GM23338 (cell line): Measurements from ENCODE around the gene JPH4. TPM values are rescaled to one million over a fixed set of nuclear protein-coding genes. Genes with fewer than 3 reads are reported as not detected.

Experiments used
- CREB1 ChIP-seq: fragments of 250-450 bp; sonication (Bioruptor Pico); IDR thresholded peaks from 2 replicates; pipeline ENCODE4 v1.5.0; 2020; ENCODE audit warnings: low read depth, mild to moderate bottlenecking, moderate library complexity
- EZH2phosphoT487 ChIP-seq: fragments of 200-600 bp; sonication (generic); IDR thresholded peaks from one replicate; pipeline ENCODE4 v1.8.1; 2018; ENCODE audit warnings: antibody characterized with exemption; ENCODE audit not compliant: unreplicated experiment
- JUNB ChIP-seq: IDR thresholded peaks from one replicate; pipeline ENCODE4 v1.6.1; 2016; ENCODE audit warnings: antibody characterized with exemption; ENCODE audit not compliant: unreplicated experiment
- ZNF114 ChIP-seq: fragments of 250-450 bp; sonication (Bioruptor Pico); IDR thresholded peaks from 2 replicates; pipeline ENCODE4 v1.5.0; 2020; ENCODE audit warnings: mild to moderate bottlenecking, moderate library complexity
- ZNF331 ChIP-seq: fragments of 250-450 bp; sonication (Bioruptor Pico); IDR thresholded peaks from 2 replicates; pipeline ENCODE4 v1.5.0; 2020; ENCODE audit warnings: low read depth, mild to moderate bottlenecking, moderate library complexity
- polyA plus RNA-seq: library from polyadenylated mRNA; unstranded; fragments of >200 nt; fragmentation: Nextera tagmentation; extraction: Ambion mirVana; gene quantifications from 2 replicates; pipeline ENCODE4 v1.2.1, GENCODE V29; 2016
- total RNA-seq: library from RNA; depleted of rRNA; stranded (reverse); fragments of >200 nt; shearing (Covaris generic); gene quantifications from 2 replicates; pipeline ENCODE4 v1.2.3, GENCODE V29; 2014
- TF ChIP-seq, protein P1 (sequence below): fragments of 250-450 bp; sonication (Bioruptor Pico); IDR thresholded peaks from 2 replicates; pipeline ENCODE4 v1.5.0; 2020; ENCODE audit warnings: mild to moderate bottlenecking, moderate library complexity
- TF ChIP-seq, protein P2 (sequence below): IDR thresholded peaks from one replicate; pipeline ENCODE4 v1.6.1; 2018; ENCODE audit warnings: antibody characterized with exemption; ENCODE audit not compliant: unreplicated experiment
- TF ChIP-seq, protein P3 (sequence below): IDR thresholded peaks from 2 replicates; pipeline ENCODE4 v1.6.1; 2016; ENCODE audit warnings: antibody characterized with exemption

JPH4 gene
- total and polyA plus RNA-seq, 2 experiments from 2014 or later, result 11.0 to 29.9 TPM

DNA sequence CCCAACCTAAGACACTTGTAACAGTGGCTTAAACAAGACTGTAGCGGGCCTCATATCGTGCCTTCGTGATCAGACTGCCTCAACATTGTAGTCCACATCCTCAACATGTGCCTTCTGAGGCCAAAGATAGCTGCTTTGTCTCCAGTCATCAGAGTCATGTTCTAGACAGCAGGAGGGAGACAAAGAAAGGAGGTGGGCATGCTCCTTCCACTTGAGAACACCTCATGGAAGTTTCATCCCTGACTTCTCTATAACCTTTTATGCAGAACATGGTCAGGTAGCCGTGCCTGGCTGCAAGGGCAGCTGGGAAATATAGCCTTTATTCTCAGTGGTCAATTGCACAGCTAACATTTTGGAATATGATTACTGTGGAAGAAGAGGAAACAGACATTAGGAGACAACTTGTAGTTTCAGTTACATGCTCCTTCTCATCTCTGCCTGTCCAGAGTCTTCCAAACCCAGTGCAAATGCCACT, 32.3 kb upstream of the JPH4 start (continued):
- TF ChIP-seq, protein P1, sequence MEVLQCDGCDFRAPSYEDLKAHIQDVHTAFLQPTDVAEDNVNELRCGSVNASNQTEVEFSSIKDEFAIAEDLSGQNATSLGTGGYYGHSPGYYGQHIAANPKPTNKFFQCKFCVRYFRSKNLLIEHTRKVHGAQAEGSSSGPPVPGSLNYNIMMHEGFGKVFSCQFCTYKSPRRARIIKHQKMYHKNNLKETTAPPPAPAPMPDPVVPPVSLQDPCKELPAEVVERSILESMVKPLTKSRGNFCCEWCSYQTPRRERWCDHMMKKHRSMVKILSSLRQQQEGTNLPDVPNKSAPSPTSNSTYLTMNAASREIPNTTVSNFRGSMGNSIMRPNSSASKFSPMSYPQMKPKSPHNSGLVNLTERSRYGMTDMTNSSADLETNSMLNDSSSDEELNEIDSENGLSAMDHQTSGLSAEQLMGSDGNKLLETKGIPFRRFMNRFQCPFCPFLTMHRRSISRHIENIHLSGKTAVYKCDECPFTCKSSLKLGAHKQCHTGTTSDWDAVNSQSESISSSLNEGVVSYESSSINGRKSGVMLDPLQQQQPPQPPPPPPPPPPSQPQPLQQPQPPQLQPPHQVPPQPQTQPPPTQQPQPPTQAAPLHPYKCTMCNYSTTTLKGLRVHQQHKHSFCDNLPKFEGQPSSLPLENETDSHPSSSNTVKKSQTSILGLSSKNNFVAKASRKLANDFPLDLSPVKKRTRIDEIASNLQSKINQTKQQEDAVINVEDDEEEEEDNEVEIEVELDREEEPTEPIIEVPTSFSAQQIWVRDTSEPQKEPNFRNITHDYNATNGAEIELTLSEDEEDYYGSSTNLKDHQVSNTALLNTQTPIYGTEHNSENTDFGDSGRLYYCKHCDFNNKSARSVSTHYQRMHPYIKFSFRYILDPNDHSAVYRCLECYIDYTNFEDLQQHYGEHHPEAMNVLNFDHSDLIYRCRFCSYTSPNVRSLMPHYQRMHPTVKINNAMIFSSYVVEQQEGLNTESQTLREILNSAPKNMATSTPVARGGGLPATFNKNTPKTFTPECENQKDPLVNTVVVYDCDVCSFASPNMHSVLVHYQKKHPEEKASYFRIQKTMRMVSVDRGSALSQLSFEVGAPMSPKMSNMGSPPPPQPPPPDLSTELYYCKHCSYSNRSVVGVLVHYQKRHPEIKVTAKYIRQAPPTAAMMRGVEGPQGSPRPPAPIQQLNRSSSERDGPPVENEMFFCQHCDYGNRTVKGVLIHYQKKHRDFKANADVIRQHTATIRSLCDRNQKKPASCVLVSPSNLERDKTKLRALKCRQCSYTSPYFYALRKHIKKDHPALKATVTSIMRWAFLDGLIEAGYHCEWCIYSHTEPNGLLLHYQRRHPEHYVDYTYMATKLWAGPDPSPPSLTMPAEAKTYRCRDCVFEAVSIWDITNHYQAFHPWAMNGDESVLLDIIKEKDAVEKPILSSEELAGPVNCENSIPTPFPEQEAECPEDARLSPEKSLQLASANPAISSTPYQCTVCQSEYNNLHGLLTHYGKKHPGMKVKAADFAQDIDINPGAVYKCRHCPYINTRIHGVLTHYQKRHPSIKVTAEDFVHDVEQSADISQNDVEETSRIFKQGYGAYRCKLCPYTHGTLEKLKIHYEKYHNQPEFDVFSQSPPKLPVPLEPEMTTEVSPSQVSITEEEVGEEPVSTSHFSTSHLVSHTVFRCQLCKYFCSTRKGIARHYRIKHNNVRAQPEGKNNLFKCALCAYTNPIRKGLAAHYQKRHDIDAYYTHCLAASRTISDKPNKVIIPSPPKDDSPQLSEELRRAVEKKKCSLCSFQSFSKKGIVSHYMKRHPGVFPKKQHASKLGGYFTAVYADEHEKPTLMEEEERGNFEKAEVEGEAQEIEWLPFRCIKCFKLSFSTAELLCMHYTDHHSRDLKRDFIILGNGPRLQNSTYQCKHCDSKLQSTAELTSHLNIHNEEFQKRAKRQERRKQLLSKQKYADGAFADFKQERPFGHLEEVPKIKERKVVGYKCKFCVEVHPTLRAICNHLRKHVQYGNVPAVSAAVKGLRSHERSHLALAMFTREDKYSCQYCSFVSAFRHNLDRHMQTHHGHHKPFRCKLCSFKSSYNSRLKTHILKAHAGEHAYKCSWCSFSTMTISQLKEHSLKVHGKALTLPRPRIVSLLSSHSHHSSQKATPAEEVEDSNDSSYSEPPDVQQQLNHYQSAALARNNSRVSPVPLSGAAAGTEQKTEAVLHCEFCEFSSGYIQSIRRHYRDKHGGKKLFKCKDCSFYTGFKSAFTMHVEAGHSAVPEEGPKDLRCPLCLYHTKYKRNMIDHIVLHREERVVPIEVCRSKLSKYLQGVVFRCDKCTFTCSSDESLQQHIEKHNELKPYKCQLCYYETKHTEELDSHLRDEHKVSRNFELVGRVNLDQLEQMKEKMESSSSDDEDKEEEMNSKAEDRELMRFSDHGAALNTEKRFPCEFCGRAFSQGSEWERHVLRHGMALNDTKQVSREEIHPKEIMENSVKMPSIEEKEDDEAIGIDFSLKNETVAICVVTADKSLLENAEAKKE (CRISPR knock-in tag), result no peak
- TF ChIP-seq JUNB, result no peak
- TF ChIP-seq, protein P2, sequence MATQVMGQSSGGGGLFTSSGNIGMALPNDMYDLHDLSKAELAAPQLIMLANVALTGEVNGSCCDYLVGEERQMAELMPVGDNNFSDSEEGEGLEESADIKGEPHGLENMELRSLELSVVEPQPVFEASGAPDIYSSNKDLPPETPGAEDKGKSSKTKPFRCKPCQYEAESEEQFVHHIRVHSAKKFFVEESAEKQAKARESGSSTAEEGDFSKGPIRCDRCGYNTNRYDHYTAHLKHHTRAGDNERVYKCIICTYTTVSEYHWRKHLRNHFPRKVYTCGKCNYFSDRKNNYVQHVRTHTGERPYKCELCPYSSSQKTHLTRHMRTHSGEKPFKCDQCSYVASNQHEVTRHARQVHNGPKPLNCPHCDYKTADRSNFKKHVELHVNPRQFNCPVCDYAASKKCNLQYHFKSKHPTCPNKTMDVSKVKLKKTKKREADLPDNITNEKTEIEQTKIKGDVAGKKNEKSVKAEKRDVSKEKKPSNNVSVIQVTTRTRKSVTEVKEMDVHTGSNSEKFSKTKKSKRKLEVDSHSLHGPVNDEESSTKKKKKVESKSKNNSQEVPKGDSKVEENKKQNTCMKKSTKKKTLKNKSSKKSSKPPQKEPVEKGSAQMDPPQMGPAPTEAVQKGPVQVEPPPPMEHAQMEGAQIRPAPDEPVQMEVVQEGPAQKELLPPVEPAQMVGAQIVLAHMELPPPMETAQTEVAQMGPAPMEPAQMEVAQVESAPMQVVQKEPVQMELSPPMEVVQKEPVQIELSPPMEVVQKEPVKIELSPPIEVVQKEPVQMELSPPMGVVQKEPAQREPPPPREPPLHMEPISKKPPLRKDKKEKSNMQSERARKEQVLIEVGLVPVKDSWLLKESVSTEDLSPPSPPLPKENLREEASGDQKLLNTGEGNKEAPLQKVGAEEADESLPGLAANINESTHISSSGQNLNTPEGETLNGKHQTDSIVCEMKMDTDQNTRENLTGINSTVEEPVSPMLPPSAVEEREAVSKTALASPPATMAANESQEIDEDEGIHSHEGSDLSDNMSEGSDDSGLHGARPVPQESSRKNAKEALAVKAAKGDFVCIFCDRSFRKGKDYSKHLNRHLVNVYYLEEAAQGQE, result no peak
- TF ChIP-seq EZH2phosphoT487, result no peak
- TF ChIP-seq ZNF331 (CRISPR knock-in tag), result no peak
- TF ChIP-seq ZNF114, result no peak
- TF ChIP-seq CREB1, result no peak
- TF ChIP-seq, protein P3, sequence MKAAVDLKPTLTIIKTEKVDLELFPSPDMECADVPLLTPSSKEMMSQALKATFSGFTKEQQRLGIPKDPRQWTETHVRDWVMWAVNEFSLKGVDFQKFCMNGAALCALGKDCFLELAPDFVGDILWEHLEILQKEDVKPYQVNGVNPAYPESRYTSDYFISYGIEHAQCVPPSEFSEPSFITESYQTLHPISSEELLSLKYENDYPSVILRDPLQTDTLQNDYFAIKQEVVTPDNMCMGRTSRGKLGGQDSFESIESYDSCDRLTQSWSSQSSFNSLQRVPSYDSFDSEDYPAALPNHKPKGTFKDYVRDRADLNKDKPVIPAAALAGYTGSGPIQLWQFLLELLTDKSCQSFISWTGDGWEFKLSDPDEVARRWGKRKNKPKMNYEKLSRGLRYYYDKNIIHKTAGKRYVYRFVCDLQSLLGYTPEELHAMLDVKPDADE, result no peak
